Caki2 (cell line): ENCODE data around the gene GUCY2D. TPM values are rescaled to one million over a fixed set of nuclear protein-coding genes. Genes with fewer than 3 reads are reported as not detected.

ENCODE experiments used
- DNase-seq: peaks from one replicate; pipeline ENCODE4 v3.0.0-alpha.2; 2015; ENCODE audit warnings: low read depth
- in situ Hi-C: cut with HindIII; loops from 2 replicates; pipeline ENCODE4 v1.10.0; 2016; ENCODE audit warnings: low sequenced_read_pairs, low pct_unique_long_range_greater_than_20kb, mixed read lengths
- total RNA-seq: library from RNA; depleted of rRNA; stranded (reverse); fragments of >200 nt; shearing (Covaris generic); gene quantifications from 2 replicates; pipeline ENCODE4 v1.2.3, GENCODE V29; 2014; ENCODE audit warnings: low replicate concordance

The GUCY2D gene
- total RNA-seq, 1 experiment from 2014 or later, result not detected

DNA sequence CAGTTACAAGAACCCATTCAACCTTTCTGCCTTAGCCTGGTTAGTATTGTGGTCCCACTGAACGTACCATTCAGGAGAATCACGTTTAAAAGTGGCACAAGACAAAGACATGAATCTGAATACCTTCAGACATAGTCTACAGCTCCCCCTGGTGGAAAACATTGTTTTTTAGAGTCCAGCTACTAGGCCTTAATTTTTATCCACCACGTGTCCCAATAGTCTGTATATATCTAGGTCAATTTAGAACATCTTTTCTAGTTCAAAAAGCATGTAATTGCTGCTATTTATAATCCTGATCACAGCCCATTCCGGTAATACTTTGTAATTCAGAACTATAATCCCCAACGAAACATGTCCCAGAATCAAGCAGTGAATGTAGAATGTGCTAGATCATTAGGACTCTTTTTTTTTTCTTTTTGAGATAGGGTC is 13.7 kb upstream of the GUCY2D start:
- peak; percentile 57 for DNase-seq

DNA sequence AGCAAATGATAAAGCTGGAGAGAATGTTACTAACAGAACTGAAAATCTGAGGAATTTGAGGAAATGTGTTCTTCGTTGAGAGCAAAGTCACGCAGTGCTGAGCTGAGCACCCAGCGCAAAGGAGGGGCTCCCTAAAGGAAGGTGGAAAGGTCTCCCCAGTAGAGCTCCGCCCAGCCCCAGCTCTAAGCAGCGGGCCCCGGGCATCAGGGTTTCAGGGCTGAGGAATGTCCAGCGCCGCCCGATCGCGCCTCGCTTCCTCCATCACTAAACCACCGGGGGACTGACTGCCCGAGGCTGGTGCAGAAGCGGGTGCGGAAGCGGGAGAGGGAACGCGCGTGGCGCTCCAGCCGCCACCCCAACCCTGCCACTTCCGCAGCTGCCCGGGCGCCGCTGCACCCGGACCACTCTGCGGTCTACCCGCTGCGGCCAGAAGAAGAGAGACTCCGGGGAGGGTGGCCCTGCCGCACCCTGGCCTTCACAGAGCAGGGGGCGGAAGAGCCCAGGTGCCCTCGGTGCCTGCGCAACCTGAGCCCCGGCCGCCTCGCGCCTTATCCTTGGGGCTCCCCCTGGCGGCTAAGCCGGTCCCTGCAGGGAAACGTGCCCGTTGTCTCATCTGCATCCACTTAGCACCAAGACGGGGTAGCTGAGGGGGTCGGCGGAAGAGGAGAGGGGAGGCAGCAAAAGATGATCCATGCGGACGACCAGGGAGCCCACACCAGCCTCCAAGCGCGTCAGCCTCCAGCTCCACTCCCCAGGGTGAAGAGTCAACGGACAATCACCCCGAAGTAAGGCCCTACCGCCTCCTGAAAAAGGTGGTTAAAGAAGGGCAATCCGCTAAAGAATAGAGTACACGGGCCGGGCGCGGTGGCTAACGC is 12.4 kb upstream of the GUCY2D start:
- DNase-seq, result peak; percentile 71

More for the DNA sequence above, 13.7 kb upstream of the GUCY2D start:
- in situ Hi-C loops, result no loop called here

GRCh38 chr17:7992516-7992915 is 9.9 kb upstream of the GUCY2D start:
- in situ Hi-C loops, result no loop called here
- DNase-seq, result no peak

More for the DNA sequence above, 12.4 kb upstream of the GUCY2D start:
- in situ Hi-C loops, result no loop called here

- in situ Hi-C loops, result no loop called here
These were observed 9.5 kb upstream of the GUCY2D start for GRCh38 chr17:7992924-7993323.

GRCh38 chr17:7993972-7994589 is 8.3 kb upstream of the GUCY2D start:
- DNase-seq, result no peak
- in situ Hi-C loops, result no loop called here

More at GRCh38 chr17:7992924-7993323, 9.5 kb upstream of the GUCY2D start:
- DNase-seq, result peak; percentile 16

DNA sequence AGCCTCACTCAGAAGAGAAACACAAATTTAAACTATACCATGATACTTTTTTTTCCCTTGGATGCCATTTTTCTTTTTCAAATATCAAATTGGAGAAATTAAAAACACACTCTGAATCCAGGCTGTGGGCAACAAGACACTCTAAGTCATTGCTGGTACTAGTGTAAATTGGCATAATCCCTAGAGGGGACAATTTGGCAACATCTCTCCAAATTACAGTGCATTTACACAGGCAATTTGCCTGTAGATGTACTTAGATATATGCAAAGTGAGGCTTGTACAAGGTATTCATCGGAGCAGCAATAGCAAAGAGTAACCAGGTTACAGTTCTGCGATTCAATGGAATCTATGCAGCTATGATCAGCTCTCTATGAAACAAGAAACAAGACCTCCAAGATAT is 6.7 kb upstream of the GUCY2D start:
- DNase-seq, result no peak
- in situ Hi-C loops, result no loop called here

DNA sequence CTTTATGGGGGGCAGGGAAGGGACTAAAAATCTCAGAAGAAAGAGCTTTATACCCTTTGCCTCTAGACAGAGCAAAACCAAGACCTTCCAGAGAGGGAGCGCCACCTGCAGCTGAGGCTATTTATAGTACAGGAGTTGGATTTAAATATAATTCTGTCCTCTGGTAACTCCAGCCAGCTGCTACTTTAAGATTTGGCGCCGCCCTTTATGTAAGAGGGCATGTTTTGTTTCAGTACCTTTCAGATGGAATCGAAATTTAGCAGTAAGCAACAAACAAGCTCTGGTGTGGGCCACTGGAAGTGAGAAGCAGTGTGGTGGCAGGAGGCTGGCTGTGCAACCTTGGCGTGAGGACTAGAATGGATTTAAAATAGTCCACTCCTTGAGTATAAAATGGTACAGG is 5.2 kb upstream of the GUCY2D start:
- no peak for DNase-seq

GRCh38 chr17:8002721-8003593 is 542 bp downstream of the GUCY2D start:
- in situ Hi-C loops, result no loop called here

More for the DNA sequence above, 5.2 kb upstream of the GUCY2D start:
- in situ Hi-C loops, result no loop called here

DNA sequence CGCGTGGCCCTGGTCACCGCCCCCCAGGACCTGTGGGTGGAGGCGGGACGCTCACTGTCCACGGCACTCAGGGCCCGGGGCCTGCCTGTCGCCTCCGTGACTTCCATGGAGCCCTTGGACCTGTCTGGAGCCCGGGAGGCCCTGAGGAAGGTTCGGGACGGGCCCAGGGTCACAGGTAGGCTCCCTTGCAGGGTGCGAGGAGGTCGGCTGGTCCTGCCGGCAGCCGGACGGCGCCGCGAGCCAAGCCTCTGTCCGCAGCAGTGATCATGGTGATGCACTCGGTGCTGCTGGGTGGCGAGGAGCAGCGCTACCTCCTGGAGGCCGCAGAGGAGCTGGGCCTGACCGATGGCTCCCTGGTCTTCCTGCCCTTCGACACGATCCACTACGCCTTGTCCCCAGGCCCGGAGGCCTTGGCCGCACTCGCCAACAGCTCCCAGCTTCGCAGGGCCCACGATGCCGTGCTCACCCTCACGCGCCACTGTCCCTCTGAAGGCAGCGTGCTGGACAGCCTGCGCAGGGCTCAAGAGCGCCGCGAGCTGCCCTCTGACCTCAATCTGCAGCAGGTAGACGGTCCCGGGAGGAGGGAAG is 1.3 kb downstream of the GUCY2D start:
- no peak for DNase-seq

More at GRCh38 chr17:8002721-8003593, 542 bp downstream of the GUCY2D start:
- no peak for DNase-seq

GRCh38 chr17:8004899-8005298 is 2.5 kb downstream of the GUCY2D start:
- in situ Hi-C loops, result no loop called here

More for the DNA sequence above, 1.3 kb downstream of the GUCY2D start:
- in situ Hi-C loops, result no loop called here

GRCh38 chr17:8005357-8005756 is 2.9 kb downstream of the GUCY2D start:
- DNase-seq, result no peak
- in situ Hi-C loops, result no loop called here

More at GRCh38 chr17:8004899-8005298, 2.5 kb downstream of the GUCY2D start:
- DNase-seq, result no peak

DNA sequence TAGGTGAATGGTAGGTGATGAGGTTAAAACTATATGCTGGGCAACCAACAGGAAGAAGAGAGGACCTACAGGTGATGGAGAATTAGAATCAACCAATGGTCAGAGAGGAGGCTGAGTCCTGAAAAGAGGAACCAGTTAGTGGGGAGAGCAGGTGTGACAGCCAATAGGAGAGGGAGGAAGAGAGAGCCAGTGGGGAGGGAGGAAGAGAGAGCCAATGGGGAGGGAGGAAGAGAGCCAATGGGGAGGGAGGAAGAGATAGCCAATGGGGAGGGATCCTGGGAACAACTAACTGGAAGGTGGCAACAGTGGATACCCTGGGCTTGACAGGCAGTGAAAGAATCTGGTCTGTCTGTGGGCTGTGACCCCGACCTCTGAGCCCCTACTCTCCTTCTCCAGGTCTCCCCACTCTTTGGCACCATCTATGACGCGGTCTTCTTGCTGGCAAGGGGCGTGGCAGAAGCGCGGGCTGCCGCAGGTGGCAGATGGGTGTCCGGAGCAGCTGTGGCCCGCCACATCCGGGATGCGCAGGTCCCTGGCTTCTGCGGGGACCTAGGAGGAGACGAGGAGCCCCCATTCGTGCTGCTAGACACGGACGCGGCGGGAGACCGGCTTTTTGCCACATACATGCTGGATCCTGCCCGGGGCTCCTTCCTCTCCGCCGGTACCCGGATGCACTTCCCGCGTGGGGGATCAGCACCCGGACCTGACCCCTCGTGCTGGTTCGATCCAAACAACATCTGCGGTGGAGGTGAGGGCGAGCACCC is 3.7 kb downstream of the GUCY2D start:
- DNase-seq, result peak; percentile 25

GRCh38 chr17:8006836-8007680 is 4.6 kb downstream of the GUCY2D start:
- in situ Hi-C loops, result no loop called here
- no peak for DNase-seq

More for the DNA sequence above, 3.7 kb downstream of the GUCY2D start:
- in situ Hi-C loops, result no loop called here

- in situ Hi-C loops, result no loop called here
- no peak for DNase-seq
These were observed 5.4 kb downstream of the GUCY2D start for GRCh38 chr17:8007836-8008235.

DNA sequence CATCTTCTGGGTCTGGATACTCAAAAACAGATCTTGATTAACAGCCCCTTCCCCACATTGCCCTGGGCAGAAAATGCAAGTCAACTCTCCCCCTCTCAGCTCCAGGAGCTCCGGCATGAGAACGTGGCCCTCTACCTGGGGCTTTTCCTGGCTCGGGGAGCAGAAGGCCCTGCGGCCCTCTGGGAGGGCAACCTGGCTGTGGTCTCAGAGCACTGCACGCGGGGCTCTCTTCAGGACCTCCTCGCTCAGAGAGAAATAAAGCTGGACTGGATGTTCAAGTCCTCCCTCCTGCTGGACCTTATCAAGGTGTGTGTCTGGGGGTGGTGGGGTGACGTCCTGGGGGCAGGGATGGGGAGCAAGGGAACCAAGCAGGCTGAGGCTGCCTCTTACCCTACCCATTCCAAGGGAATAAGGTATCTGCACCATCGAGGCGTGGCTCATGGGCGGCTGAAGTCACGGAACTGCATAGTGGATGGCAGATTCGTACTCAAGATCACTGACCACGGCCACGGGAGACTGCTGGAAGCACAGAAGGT is 9.7 kb downstream of the GUCY2D start:
- in situ Hi-C loops, result no loop called here
- no peak for DNase-seq

DNA sequence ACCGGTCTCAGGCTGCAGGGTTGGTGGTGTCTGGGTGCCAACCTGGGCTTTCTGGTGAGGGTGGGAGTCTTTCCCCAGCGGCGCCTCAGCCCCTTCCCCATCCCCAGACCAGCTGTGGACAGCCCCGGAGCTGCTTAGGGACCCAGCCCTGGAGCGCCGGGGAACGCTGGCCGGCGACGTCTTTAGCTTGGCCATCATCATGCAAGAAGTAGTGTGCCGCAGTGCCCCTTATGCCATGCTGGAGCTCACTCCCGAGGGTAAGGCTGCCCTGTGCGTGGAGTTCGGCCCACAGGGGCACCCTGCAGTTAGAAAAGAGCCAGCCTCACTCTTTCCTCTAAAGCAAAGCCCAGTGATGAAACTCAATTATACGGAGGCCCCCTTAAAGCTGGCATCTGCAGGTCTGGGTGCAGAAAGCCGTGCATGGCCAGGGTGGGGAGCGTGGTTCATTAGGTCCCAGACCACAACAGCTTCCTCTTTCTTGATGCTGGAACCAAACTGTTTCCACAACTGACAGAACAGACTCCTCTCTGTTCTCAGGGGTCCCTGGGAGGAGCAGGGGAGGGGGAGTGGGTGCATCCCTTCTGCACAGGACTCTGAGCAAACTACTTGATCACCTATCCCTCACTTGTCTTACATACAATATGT is 10.7 kb downstream of the GUCY2D start:
- no peak for DNase-seq
- in situ Hi-C loops, result no loop called here
